Measurements from ENCODE around the gene FOXM1.

The FOXM1 gene

GRCh38 chr12:2877047-2877952, at the start of gene FOXM1, which contains the start of gene RHNO1:
FOXM1 (minus strand) TSS chr12:2877174; CDS start chr12:2874478, 2,696 bp downstream.
RHNO1 (plus strand) TSS chr12:2877223; CDS start chr12:2885367, 8,144 bp downstream.
- DNase-seq (ENCODE audit: low read depth in 2 of 2): peak; percentile 80 to 84

DNA sequence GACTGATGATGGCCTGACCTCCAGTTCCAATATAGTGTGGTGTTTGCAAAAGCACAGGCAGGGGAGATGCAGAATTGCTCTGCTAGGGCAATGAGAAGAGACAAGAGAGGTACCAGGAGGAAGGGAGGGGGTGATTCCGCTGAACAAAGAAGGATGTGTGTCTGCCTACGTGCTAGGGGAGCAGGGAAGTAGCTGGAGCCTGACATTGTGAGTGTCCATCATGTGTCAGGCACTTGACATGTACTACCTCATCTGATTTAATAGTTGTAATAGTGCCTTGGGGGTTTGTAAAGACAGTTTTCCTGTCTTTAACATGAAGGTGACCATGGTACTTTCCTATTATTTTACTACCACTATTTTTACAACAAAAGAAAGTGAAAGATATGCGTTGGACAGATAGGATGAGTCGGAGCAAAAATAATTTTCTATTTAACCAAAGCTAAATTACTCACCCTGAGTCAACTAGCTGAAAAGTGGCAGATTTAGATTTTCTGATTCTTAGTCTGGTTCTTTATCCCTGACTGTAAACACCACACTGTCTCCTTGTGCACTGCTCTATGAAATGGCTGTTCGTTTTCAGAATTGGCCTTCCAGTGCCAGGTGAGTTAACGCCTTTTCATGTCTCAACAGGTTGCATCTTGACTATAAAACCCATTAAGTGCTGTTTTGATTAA, 48.5 kb upstream of the FOXM1 start:
- DNase-seq (ENCODE audit: low read depth in 2 of 2): no peak

DNA sequence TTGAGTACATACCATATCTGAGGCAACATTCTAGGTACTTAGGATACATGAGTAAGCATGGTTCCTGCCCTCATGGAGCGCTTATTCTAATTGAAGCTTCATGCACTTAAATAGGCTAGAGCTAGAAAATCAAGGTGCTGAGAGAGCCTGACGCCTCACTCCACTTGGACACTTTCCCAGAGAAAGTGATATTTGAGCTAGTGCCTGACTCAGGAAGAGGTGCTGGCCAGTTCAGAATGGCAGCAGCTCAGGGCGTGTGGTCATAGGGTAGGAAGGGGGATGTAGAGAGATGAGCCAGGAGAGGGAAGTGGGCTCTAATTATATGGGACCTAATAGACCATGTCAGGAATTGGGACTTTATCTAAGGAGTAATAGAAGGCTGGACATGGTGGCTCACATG, 47.0 kb upstream of the FOXM1 start:
- DNase-seq (ENCODE audit: low read depth in 2 of 2): no peak

GRCh38 chr12:2923057-2923456, 46.1 kb upstream of the FOXM1 start:
- DNase-seq (ENCODE audit: low read depth in 2 of 2): no peak

GRCh38 chr12:2922329-2922728, 45.4 kb upstream of the FOXM1 start:
- no peak for DNase-seq (ENCODE audit: low read depth in 2 of 2)

DNA sequence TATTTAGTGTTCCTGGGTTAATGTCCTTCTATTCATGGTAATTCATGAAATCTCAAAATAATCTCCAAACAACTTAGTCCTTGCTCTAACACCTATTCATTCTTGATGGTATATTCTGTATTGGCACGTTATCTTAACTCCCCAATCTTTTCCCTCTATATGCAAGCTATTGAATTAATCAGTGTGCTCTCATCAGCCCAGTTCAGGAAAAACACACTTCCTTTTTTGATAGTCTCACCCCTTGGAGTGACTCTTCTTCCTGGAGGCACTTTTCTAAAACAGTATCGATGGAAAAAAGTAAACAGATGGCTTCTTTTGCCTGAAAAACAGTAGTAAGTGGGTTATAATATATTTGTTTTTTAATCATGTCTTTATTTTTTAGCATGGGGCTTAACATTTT, 42.3 kb upstream of the FOXM1 start:
- DNase-seq (ENCODE audit: low read depth in 2 of 2): no peak

GRCh38 chr12:2912216-2912575, 35.2 kb upstream of the FOXM1 start:
- no peak for DNase-seq (ENCODE audit: low read depth in 2 of 2)

- DNase-seq (ENCODE audit: low read depth in 2 of 2): no peak
Measured at GRCh38 chr12:2904260-2904659, 27.3 kb upstream of the FOXM1 start.

GRCh38 chr12:2902272-2902880, 25.4 kb upstream of the FOXM1 start:
- no peak for DNase-seq (ENCODE audit: low read depth in 2 of 2)

DNA sequence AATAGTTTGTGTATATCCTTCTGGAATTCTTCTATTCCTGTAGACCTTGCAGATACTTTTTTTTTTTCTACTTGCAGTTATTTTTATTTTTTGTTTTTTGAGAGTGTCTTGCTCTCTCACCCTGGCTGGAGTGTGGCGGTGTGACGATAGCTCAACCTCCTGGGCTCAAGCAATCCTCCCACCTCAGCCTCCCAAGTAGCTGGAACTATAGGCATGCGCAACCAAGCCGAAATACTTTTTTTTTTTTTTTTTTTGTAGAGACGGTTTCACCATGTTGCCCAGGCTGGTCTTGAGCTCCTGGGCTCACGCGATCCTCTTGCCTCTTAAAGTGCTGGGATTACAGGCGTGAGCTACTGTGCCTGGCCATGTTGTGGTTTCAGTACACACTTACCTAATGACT, 23.7 kb upstream of the FOXM1 start:
- no peak for DNase-seq (ENCODE audit: low read depth in 2 of 2)

DNA sequence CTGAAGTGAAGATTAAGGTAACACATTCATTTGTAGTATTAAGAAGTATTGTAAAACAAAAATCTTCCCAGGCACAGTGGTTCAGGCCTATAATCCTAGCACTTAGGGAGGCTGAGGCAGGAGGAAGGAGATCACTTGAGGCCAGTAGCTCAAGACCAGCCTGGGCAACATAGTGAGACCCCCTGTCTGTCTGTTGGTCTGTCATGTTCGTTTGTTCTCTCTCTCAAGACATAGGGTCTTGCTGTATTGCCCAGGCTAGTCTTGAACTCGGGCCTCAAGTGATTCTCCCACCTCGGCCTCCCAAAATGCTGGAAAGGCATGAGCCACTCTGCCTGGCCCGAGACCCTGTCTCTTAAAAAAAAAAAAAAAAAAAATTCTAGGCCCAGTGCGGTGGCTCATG, 20.4 kb upstream of the FOXM1 start:
- DNase-seq (ENCODE audit: low read depth in 2 of 2): no peak

- DNase-seq (ENCODE audit: low read depth in 2 of 2): no peak
Measured at GRCh38 chr12:2895511-2895910, 18.5 kb upstream of the FOXM1 start.

- no peak for DNase-seq (ENCODE audit: low read depth in 2 of 2)
Measured at GRCh38 chr12:2895051-2895451, 18.1 kb upstream of the FOXM1 start.

DNA sequence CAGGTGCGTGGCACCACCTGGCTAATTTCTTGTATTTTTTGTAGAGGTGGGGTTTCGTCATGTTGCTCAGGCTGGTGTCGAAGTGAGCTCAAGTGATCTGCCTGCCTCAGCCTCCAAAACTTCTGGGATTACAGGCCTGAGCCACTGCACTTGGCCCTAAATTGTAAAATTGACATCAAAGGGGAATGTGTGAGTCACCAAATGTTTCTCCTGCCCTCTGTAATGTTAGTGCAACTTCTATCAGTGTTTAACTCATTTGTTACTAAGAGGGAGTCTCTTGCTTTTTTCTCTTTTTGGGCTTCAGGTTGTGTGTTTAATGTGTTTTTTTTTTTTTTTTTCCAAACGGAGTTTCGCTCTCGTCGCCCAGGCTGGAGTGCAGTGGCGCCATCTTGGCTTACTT, 16.0 kb upstream of the FOXM1 start:
- no peak for DNase-seq (ENCODE audit: low read depth in 2 of 2)

DNA sequence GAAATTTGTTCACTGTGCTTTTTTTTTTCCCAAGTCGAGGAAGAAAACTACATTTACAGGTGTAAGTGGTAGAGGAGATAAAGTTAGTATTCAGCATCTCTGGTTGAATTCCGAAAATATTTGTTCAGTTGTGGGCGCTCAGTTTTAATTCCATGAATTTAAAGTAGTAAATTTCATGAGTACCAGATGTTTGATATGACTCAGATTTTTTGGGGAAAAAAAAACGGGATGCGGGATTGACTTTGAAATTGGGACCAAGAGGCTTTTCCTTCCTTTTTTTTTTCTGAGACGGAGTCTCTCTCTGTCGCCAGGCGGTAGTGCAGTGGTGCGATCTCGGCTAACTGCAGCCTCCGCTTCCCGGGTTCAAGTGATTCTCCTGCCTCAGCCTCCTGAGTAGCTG, 15.3 kb upstream of the FOXM1 start:
- no peak for DNase-seq (ENCODE audit: low read depth in 2 of 2)

- DNase-seq (ENCODE audit: low read depth in 2 of 2): no peak
Measured at GRCh38 chr12:2891240-2892053, 14.5 kb upstream of the FOXM1 start.

DNA sequence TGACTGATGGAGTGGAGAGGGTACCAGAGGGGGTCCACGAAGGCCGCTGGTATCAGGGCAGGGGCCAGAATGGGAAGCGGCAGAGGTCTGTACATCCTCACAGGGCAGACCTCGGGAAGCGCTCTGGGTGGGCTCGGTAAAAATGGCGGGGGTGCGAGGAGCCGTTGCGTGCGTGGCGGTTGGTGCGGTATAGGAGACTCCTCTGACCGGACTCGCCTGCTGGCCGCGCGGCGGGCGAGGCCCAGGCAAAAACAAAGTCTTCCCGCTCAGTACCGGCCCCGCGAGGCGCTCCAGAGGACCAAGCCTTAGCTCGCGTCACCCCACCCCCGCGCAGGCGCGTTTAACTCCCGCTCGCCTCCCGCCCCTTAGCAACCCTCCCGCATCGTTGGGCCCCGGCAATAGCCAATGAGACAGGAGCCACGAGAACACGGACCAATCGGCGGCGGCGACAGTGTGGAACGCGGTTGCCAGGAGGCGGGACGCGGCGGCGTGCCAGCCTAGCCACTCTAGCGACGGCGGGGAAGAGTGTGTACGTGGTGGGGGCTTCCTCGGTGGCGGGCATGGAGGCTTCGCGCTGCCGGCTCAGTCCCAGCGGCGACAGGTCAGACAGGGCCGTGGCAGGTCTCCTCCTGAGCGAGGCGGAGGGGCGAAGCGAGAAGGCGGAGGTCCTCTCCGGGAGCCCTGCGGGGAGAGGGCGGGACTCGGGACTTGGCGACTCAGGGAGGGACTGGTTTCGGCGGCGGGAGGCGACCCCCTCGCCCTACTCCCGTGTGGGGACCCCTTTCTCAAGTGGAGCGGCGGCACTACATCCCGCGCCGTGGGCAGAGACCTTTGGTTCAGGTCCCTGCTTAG, 13.6 kb upstream of the FOXM1 start, which contains the start of gene TULP3:
Gene TULP3, plus strand, starts transcription at position 504 of the 852 bp plus-strand sequence. Its CDS starts 57 bp downstream, at position 561.
- peak; percentile 96 to 97 for DNase-seq (ENCODE audit: low read depth in 2 of 2)

DNA sequence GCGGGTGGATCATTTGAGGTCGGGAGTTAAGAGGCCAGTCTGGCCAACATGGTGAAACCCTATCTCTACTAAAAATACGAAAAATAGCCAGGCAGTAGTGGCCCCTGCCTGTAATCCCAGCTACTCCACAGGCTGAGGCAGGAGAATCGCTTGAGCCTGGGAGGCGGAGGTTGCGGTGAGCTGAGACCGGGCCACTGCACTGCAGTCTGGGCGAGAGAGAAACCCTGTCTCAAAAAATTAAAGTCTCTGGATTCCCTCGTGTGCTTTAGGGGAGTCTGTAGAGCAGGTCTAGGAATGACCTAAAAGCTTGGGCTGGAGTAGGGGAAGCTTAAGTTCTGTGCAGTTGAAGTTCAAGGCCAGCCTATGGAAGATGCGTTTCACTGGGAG, 13.0 kb upstream of the FOXM1 start:
- no peak for DNase-seq (ENCODE audit: low read depth in 2 of 2)

DNA sequence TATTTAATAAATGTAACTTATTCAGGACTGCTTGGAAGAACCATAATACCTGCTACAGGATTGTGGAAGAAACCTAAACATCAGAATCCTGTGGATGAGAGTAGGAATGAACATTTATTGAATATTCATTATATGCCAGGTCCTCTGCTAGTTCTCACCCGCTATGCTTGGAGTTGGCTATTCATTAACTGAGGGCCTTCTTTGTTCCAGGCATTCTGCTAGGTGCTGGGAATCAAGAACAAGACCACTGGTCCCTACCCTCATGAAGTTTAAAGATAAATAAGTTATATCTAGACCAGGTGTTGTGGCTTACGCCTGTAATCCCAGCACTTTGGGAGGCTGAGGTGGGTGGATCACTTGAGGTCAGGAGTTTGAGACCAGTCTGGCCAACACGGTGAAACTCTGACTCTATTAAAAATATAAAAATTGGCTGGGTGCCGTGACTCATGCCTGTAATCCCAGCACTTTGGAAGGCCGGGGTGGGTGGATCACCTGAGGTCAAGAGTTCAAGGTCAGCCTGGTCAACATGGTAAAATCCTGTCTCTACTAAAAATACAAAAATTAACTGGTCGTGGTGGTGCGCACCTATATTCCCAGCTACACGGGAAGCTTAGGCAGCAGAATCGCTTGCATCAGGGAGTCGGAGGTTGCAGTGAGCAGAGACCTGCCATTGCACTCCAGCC, 9.9 kb upstream of the FOXM1 start:
- DNase-seq (ENCODE audit: low read depth in 2 of 2): no peak

GRCh38 chr12:2884810-2885209, 7.8 kb upstream of the FOXM1 start:
- no peak for DNase-seq (ENCODE audit: low read depth in 2 of 2)

All from stimulated activated CD4-positive, alpha-beta T cell treated with anti-CD3 and anti-CD28 coated beads, Interleukin-1b, Interleukin-23, amount 100 ng/mL, for 4 hours (primary cell).